ENCODE results near the gene CWC15.

CWC15 gene

DNA sequence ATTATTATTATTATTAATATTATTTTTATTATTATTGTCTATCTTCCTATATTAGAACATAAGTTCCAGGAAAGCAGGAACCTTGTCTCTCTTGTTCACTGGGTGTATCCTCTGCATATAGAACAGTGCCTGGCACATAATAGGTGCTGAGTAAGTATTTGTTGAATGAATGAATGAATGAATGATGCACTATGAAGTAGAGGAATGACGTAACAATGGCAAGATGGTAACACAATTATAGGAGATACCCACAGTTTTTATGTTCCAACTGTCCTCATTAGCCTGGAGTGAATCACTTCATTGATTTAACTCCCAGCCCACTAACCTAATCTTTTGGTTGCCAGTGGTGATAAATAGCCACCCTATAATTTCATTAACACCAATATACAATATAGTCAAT is 2.2 kb upstream of the CWC15 start:
- peaks cover 16% of the 10 kb centered on the region for H3K36me3 Mint-ChIP-seq (ENCODE audit: low read depth)
- H3K4me1 Mint-ChIP-seq, result peaks cover 16% of the 10 kb centered on the region
- no peaks in the 10 kb centered on the region for H3K27me3 Mint-ChIP-seq (ENCODE audit: low read depth)
- no peaks in the 10 kb centered on the region for H3K9me3 Mint-ChIP-seq
- no peak for TF ChIP-seq CTCF (IDR thresholded peaks at IDR 0.05; ENCODE audit: unreplicated experiment in 3 of 3)
- no peak overlapping the region for H3K27ac Mint-ChIP-seq
- H3K4me3 Mint-ChIP-seq, result peak overlapping the region; percentile 43 to 96 (median 95)

- peak overlapping the region; percentile 83 to 95 (median 94) for H3K27ac Mint-ChIP-seq
- no peaks in the 10 kb centered on the region for H3K27me3 Mint-ChIP-seq (ENCODE audit: low read depth)
- no peak for TF ChIP-seq CTCF (IDR thresholded peaks at IDR 0.05; ENCODE audit: unreplicated experiment in 3 of 3)
- peaks cover 16% of the 10 kb centered on the region for H3K4me1 Mint-ChIP-seq
- peak overlapping the region; percentile 95 to 98 (median 96) for H3K4me3 Mint-ChIP-seq
- H3K9me3 Mint-ChIP-seq, result no peaks in the 10 kb centered on the region
- H3K36me3 Mint-ChIP-seq (ENCODE audit: low read depth), result peaks cover 30% of the 10 kb centered on the region
These were observed 822 bp upstream of the CWC15 start for GRCh38 chr11:94974178-94974577.

DNA sequence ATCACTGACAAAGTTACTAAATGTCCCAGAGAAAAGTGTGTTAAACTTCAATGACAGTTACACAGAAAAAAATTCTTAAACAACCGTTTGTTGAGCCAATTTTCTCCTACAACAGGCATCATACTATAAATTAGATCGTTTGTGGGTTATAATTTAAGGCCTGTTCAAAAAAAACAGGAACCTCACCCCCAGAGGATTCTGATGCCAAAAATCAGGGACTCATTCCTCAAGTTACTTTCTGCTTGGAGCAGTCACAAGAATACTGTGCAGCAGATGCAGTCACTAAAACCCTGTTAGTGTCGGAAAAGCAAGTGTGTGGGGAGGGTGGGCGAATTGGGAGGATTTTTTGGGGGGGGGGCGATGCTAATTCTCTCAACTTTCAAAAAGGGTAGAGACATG is 657 bp downstream of the CWC15 start:
- Mint-ChIP-seq H3K27ac (peak overlapping the region in 2 of 3 experiments; percentile 94 to 95), H3K4me3 (peak overlapping the region; percentile 95 to 98 (median 96)), H3K9me3 (no peaks in the 10 kb centered on the region), H3K36me3 (ENCODE audit: low read depth) (peaks cover 42% of the 10 kb centered on the region), H3K27me3 (ENCODE audit: low read depth) (no peaks in the 10 kb centered on the region), H3K4me1 (peaks cover 16% of the 10 kb centered on the region)
- no peak for TF ChIP-seq CTCF (IDR thresholded peaks at IDR 0.05; ENCODE audit: unreplicated experiment in 3 of 3)

DNA sequence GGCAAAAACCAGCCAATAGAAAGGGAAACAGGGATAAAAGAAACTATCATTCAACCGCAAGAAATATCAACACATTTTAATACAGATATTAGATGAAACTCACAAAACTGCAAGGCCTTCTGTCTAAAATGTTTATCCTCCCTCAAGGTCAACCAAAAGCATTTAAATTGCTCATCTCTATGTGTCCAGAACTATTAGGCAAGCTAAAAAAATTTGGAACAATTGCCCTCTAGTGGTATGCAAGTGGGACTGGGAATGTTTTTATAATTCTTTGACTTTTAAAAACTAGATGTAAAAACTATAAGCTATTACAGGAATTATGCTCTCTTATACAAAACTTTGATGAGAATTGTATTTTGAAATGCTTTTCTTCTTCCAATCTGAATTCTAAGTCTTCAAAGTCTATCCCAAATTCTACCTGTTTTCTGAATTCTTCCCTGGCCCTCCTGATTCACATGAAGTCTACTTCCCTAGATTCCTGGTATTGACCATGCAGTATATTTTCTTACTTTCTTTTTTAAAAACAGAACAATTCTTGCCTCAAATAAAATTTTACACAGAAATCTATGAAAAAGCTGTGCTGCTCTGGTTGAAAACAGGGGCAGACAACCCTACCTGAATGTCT is 4.9 kb downstream of the CWC15 start:
- H3K27me3 Mint-ChIP-seq (ENCODE audit: low read depth), result no peaks in the 10 kb centered on the region
- H3K4me1 Mint-ChIP-seq, result peaks cover 4% of the 10 kb centered on the region
- H3K4me3 Mint-ChIP-seq, result no peak overlapping the region
- H3K9me3 Mint-ChIP-seq, result no peaks in the 10 kb centered on the region
- H3K27ac Mint-ChIP-seq, result no peak overlapping the region
- H3K36me3 Mint-ChIP-seq (ENCODE audit: low read depth), result peaks cover 76% of the 10 kb centered on the region
- TF ChIP-seq CTCF (IDR thresholded peaks at IDR 0.05; ENCODE audit: unreplicated experiment in 3 of 3), result peak; percentile 57 to 62 (median 60)

- Mint-ChIP-seq H3K36me3 (ENCODE audit: low read depth) (peaks cover 78% of the 10 kb centered on the region), H3K4me3 (no peak overlapping the region), H3K27ac (no peak overlapping the region), H3K27me3 (ENCODE audit: low read depth) (no peaks in the 10 kb centered on the region), H3K4me1 (no peaks in the 10 kb centered on the region), H3K9me3 (no peaks in the 10 kb centered on the region)
- no peak for TF ChIP-seq CTCF (IDR thresholded peaks at IDR 0.05; ENCODE audit: unreplicated experiment in 3 of 3)
These were observed 8.4 kb downstream of the CWC15 start for GRCh38 chr11:94964934-94965333.

GRCh38 chr11:94961255-94961654 is 12.1 kb downstream of the CWC15 start:
- TF ChIP-seq CTCF (IDR thresholded peaks at IDR 0.05; ENCODE audit: unreplicated experiment in 3 of 3), result no peak
- Mint-ChIP-seq H3K4me3 (no peak overlapping the region), H3K36me3 (ENCODE audit: low read depth) (peaks cover 59% of the 10 kb centered on the region), H3K27ac (no peak overlapping the region), H3K4me1 (no peaks in the 10 kb centered on the region), H3K27me3 (ENCODE audit: low read depth) (no peaks in the 10 kb centered on the region), H3K9me3 (no peaks in the 10 kb centered on the region)
